C4-2B (cell line): Measurements from ENCODE around the gene ELOVL6.

ENCODE experiments used
- H3K27ac ChIP-seq: fragments of 450-650 bp; 2 replicates; pipeline ENCODE4 v1.5.1; 2017
- ZFX ChIP-seq: fragments of 450-650 bp; IDR thresholded peaks from 2 replicates; pipeline ENCODE4 v1.6.1; 2017
- TF ChIP-seq, protein P1 (sequence below): fragments of 450-650 bp; conservative IDR thresholded peaks from 2 replicates; pipeline ENCODE4 v1.5.1; 2017; ENCODE audit warnings: mild to moderate bottlenecking

The ELOVL6 gene

DNA sequence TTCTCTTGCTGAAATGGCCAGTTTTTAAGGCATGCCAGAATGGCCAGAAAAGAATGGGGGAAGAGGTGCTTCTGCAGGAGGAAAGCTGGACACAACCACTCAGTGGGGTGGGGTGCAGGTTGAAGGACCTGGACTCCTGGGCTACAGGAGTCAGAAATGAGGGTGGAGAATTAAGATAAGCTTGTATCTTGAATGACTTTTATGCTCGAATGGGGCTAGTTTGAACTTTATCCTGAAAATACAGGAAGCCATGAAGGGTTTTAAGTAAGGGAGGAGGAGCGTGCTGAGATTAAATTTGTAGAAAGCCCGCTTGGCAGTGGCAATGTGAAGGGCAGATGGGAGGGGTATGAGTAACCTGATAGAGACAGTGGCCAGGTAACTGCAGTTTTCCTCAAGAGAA is 66.5 kb downstream of the ELOVL6 start:
- H3K27ac ChIP-seq = no peak overlapping the region
- no peak for TF ChIP-seq ZFX
- TF ChIP-seq, protein P1, sequence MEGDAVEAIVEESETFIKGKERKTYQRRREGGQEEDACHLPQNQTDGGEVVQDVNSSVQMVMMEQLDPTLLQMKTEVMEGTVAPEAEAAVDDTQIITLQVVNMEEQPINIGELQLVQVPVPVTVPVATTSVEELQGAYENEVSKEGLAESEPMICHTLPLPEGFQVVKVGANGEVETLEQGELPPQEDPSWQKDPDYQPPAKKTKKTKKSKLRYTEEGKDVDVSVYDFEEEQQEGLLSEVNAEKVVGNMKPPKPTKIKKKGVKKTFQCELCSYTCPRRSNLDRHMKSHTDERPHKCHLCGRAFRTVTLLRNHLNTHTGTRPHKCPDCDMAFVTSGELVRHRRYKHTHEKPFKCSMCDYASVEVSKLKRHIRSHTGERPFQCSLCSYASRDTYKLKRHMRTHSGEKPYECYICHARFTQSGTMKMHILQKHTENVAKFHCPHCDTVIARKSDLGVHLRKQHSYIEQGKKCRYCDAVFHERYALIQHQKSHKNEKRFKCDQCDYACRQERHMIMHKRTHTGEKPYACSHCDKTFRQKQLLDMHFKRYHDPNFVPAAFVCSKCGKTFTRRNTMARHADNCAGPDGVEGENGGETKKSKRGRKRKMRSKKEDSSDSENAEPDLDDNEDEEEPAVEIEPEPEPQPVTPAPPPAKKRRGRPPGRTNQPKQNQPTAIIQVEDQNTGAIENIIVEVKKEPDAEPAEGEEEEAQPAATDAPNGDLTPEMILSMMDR = no peak

DNA sequence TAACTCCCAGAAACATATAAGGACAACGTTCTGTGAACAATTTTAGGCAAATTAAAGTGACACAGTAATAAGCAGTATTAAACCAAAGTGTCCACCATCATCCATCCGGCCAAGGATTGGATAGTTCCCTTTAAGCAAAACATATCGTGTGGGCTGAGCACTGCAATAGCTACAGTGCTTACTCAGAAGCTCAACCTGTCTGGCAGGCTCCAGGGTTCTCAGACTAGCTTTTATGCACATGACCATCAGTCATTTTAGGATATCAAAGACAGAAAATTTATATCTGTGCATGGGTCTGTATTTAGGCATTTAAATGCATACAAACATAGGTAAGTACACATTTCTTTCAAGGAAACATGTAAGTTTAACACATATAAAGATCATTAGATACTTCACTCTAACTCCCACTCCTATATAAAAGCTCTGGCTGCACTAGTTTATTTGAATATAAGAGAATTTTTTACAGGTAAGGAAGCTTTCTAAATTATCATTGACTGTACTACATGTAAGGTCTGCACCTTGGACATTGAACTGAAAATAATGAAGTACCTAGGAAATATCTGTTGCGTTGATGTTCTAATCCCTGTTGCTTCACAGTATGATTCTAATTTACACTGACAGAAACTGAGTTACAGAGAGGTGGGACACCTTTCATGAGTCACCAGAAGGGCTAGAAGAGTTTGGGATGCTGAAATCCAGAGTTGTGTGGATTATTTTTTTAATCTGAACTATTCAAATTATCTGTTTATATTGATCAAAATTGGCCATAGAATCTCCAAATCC is 67.6 kb downstream of the ELOVL6 start:
- TF ChIP-seq ZFX = no peak
- TF ChIP-seq, protein P1 = no peak
- no peak overlapping the region for H3K27ac ChIP-seq

DNA sequence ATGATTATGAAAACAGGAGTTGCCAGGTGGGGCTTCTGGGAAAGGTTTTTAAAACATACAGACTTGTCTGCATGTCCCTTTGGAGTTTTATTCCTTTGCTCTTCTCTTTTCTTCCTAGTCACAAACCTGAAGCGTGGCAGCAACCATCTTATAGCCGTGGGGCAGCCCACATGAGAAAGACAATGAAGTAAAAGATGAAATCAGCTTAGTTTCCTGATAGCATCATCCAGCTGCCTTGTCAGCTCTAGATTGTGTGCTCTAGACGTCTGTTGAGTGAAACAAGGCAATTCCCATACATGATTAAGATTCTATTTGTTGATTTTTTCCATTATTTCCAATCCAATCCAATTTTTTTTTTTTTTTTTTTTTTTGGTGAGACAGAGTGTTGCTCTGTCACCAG is 68.9 kb downstream of the ELOVL6 start:
- H3K27ac ChIP-seq = no peak overlapping the region
- TF ChIP-seq, protein P1 = no peak
- no peak for TF ChIP-seq ZFX

DNA sequence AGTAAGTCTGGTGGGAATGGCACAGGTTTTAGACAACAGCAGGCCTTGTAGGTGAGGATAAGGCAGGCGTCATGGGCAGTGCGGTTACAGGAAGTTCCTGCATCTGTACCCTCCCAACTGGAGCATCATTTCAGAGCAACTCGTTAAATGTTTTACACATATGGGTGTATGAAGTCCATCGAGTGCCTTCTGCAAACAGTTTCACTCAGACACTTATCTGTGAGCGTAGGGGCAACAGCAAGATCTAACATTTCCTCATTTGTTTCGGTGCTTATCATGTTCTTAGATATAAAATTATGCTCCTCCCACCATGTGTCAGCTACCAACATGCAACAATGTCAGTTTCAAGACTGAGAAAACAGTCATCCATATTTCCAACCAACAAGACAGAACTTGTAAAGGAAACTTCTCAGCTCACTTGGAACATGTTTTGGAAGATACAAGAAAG is 69.9 kb downstream of the ELOVL6 start:
- TF ChIP-seq, protein P1 = no peak
- TF ChIP-seq ZFX = no peak
- no peak overlapping the region for H3K27ac ChIP-seq

DNA sequence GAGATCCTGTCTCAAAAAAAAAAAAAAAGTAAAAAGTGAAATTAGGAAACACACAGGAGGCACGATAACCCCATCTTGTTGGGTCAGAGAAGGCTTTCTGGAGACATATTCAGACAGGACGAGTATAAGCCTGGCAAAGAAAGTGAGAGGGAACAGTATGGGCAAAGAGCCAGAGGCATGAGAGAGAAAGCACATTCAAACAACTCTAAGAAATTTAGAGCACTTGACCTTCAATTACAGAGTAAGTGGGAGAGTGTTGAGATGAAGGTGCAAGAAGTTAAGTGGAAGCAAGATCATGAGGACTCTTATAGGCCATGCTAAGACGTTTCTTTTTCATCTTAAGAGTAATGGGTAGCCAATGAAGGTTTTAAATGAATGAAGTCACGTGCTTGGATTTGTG is 70.4 kb downstream of the ELOVL6 start:
- no peak for TF ChIP-seq ZFX
- TF ChIP-seq, protein P1 = no peak
- H3K27ac ChIP-seq = no peak overlapping the region

DNA sequence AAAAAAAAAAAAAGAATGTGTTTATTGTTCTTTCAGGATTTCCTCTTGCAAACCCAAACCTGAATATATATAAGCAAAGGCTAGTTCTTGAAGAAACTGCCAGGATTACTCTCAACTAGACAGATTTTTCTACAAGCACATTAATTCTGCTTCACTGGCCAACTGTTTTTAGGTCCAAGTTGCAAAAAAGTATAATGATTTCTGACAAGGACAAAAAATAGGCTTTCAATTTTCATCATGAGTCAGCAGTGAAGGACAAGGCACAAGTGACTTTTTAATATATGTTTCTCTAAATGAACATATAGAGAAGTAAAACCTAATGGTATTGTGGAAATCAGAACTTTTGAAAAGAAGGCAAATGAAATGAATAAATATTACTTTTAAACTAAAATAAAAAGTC is 73.7 kb downstream of the ELOVL6 start:
- no peak for TF ChIP-seq ZFX
- TF ChIP-seq, protein P1 = no peak
- no peak overlapping the region for H3K27ac ChIP-seq

DNA sequence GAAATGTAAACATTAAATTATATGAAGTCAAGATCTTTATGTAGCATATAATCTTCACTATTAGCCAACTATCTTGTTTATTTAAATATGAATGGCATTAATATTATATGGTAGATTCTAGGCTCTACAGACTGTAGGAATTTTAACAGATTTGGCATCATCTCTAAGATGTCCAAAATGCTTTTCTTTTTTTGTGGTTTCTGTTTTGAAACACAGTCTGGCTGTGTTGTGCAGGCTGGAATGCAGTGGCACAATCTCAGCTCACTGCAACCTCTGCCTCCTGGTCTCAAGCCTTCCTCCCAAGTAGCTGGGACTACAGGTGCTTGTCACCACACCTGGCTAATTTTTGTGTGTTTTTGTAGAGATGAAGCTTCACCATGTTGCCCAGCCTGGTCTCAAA is 76.2 kb downstream of the ELOVL6 start:
- TF ChIP-seq, protein P1 = no peak
- H3K27ac ChIP-seq = no peak overlapping the region
